H9 (cell line): ENCODE data around the gene CNOT4. TPM values are rescaled to one million over a fixed set of nuclear protein-coding genes. Genes with fewer than 3 reads are reported as not detected.

ENCODE experiments used
- DNase-seq: peaks from one replicate; pipeline ENCODE4 v3.0.0-alpha.2; 2017
- H2AFZ ChIP-seq: one replicate; pipeline ENCODE4 v1.6.1; 2013; ENCODE audit warnings: mild to moderate bottlenecking, low read length, control low read depth, moderate library complexity
- H2AK5ac ChIP-seq: 2 replicates; pipeline ENCODE4 v1.6.1; 2013; ENCODE audit warnings: low read length, control low read depth, mixed read lengths; ENCODE audit not compliant: insufficient read length
- H2BK120ac ChIP-seq: one replicate; pipeline ENCODE4 v1.6.1; 2013; ENCODE audit warnings: low read depth, mild to moderate bottlenecking, low read length, control low read depth, inconsistent platforms; ENCODE audit not compliant: poor library complexity, severe bottlenecking
- H2BK12ac ChIP-seq: 2 replicates; pipeline ENCODE4 v1.6.1; 2013; ENCODE audit warnings: low read length, control low read depth, mixed read lengths, low read depth; ENCODE audit not compliant: insufficient read length
- H2BK15ac ChIP-seq: 2 replicates; pipeline ENCODE4 v1.6.1; 2013; ENCODE audit warnings: low read depth, low read length, control low read depth
- H2BK20ac ChIP-seq: one replicate; pipeline ENCODE4 v1.6.1; 2013; ENCODE audit warnings: low read depth, mild to moderate bottlenecking, low read length, control low read depth, inconsistent platforms; ENCODE audit not compliant: poor library complexity, severe bottlenecking
- H2BK5ac ChIP-seq: 2 replicates; pipeline ENCODE4 v1.6.1; 2013; ENCODE audit warnings: low read length, control low read depth, mixed read lengths; ENCODE audit not compliant: insufficient read length
- H3K14ac ChIP-seq: 2 replicates; pipeline ENCODE4 v1.6.1; 2013; ENCODE audit warnings: low read length, control low read depth; ENCODE audit not compliant: insufficient read depth
- H3K18ac ChIP-seq: 2 replicates; pipeline ENCODE4 v1.6.1; 2013; ENCODE audit warnings: low read depth, mild to moderate bottlenecking, mixed read lengths, low read length, control low read depth; ENCODE audit not compliant: insufficient read length
- H3K23ac ChIP-seq: 2 replicates; pipeline ENCODE4 v1.6.1; 2013; ENCODE audit warnings: low read length, control low read depth, mixed read lengths, low read depth; ENCODE audit not compliant: insufficient read length
- H3K23me2 ChIP-seq: 2 replicates; pipeline ENCODE4 v1.6.1; 2013; ENCODE audit warnings: low read depth, mild to moderate bottlenecking, mixed read lengths, low read length, control low read depth; ENCODE audit not compliant: insufficient read length, poor library complexity, severe bottlenecking
- H3K27ac ChIP-seq: 2 replicates; pipeline ENCODE4 v1.5.1; 2013; ENCODE audit warnings: low read length, control low read depth, mixed read lengths, low read depth; ENCODE audit not compliant: insufficient read length
- H3K27me3 ChIP-seq: 2 replicates; pipeline ENCODE4 v1.6.1; 2013; ENCODE audit warnings: low read length, control low read depth, inconsistent platforms; ENCODE audit not compliant: insufficient read depth
- H3K4ac ChIP-seq: 2 replicates; pipeline ENCODE4 v1.6.1; 2013; ENCODE audit warnings: low read depth, mild to moderate bottlenecking, control low read depth, inconsistent platforms, low read length, moderate library complexity
- H3K4me1 ChIP-seq: 2 replicates; pipeline ENCODE4 v1.6.1; 2013; ENCODE audit warnings: low read length, control low read depth, inconsistent platforms; ENCODE audit not compliant: insufficient read depth
- H3K4me2 ChIP-seq: 2 replicates; pipeline ENCODE4 v1.6.1; 2013; ENCODE audit warnings: low read length, control low read depth, mixed read lengths; ENCODE audit not compliant: insufficient read length, insufficient read depth
- H3K56ac ChIP-seq: 2 replicates; pipeline ENCODE4 v1.6.1; 2013; ENCODE audit warnings: low read depth, mild to moderate bottlenecking, mixed read lengths, low read length, control low read depth; ENCODE audit not compliant: insufficient read length
- H3K79me1 ChIP-seq: 2 replicates; pipeline ENCODE4 v1.6.1; 2013; ENCODE audit warnings: low read depth, mild to moderate bottlenecking, moderate library complexity, low read length, control low read depth, inconsistent platforms; ENCODE audit not compliant: insufficient read depth, poor library complexity, severe bottlenecking
- H3K79me2 ChIP-seq: 2 replicates; pipeline ENCODE4 v1.6.1; 2013; ENCODE audit warnings: low read length, control low read depth, inconsistent platforms; ENCODE audit not compliant: insufficient read depth
- H3K9ac ChIP-seq: 2 replicates; pipeline ENCODE4 v1.6.1; 2013; ENCODE audit warnings: low read length, control low read depth, mixed read lengths; ENCODE audit not compliant: insufficient read length; ENCODE audit errors: extremely low read depth
- H3K9me3 ChIP-seq: one replicate; pipeline ENCODE4 v1.6.1; 2013; ENCODE audit warnings: low read depth, low read length, inconsistent platforms; ENCODE audit not compliant: control insufficient read depth
- H3T11ph ChIP-seq: one replicate; pipeline ENCODE4 v1.6.1; 2013; ENCODE audit warnings: mild to moderate bottlenecking, low read length, control low read depth, inconsistent platforms
- H4K20me1 ChIP-seq: one replicate; pipeline ENCODE4 v1.6.1; 2013; ENCODE audit not compliant: control insufficient read depth, insufficient read length, insufficient read depth
- H4K5ac ChIP-seq: 2 replicates; pipeline ENCODE4 v1.6.1; 2013; ENCODE audit warnings: low read depth, mild to moderate bottlenecking, mixed read lengths, low read length, control low read depth; ENCODE audit not compliant: insufficient read length
- H4K8ac ChIP-seq: replicated peaks from 2 replicates; pipeline ENCODE4 v1.6.1; 2013; ENCODE audit warnings: low read length, control low read depth, mixed read lengths, low read depth; ENCODE audit not compliant: insufficient read length
- H4K91ac ChIP-seq: 2 replicates; pipeline ENCODE4 v1.6.1; 2013; ENCODE audit warnings: low read depth, mild to moderate bottlenecking, moderate library complexity, mixed read lengths, low read length, control low read depth; ENCODE audit not compliant: insufficient read length
- H3K27ac Mint-ChIP-seq, 3 experiments: 2 replicates in 2 of 3; 3 replicates in 1 of 3; pipeline ENCODE4 v1.8.0; 2020 to 2021; ENCODE audit warnings: mixed read lengths in 3 of 3, mild to moderate bottlenecking in 1 of 3, moderate library complexity in 1 of 3
- H3K27me3 Mint-ChIP-seq: 2 replicates; pipeline ENCODE4 v1.8.0; 2021; ENCODE audit warnings: low read depth, mild to moderate bottlenecking, moderate library complexity, mixed read lengths
- H3K36me3 Mint-ChIP-seq, 3 experiments: 2 replicates in 2 of 3; 3 replicates in 1 of 3; pipeline ENCODE4 v1.8.0; 2020 to 2021; ENCODE audit warnings: low read depth in 3 of 3, mixed read lengths in 3 of 3; ENCODE audit not compliant: insufficient read depth in 1 of 3
- H3K4me1 Mint-ChIP-seq, 2 experiments: 2 replicates each; pipeline ENCODE4 v1.8.0; 2020; ENCODE audit warnings: mixed read lengths in 2 of 2
- H3K4me3 Mint-ChIP-seq, 2 experiments: 2 replicates in 1 of 2; 3 replicates in 1 of 2; pipeline ENCODE4 v1.8.0; 2020 to 2021; ENCODE audit warnings: mild to moderate bottlenecking in 2 of 2, mixed read lengths in 2 of 2, moderate library complexity in 1 of 2
- H3K9me3 Mint-ChIP-seq, 2 experiments: 2 replicates in 1 of 2; 3 replicates in 1 of 2; pipeline ENCODE4 v1.8.0; 2020; ENCODE audit warnings: mild to moderate bottlenecking in 2 of 2, mixed read lengths in 2 of 2, moderate library complexity in 1 of 2
- CTCF ChIP-seq: fragments of 200-600 bp; sonication (generic); conservative IDR thresholded peaks from 3 replicates; pipeline ENCODE4 v1.8.0; 2021; ENCODE audit warnings: antibody characterized with exemption, mild to moderate bottlenecking
- WGBS: extraction: QIAGEN DNeasy Blood & Tissue Kit; methylation state at CpG from one replicate; pipeline ENCODE4 v1.1.7; 2013; ENCODE audit warnings: missing lambda C conversion rate, low lambda C conversion rate, mixed read lengths; ENCODE audit not compliant: insufficient read length; ENCODE audit errors: extremely low coverage; 5-methylcytosine and 5-hydroxymethylcytosine counted together
- total RNA-seq: library from RNA; stranded (reverse); gene quantifications from 2 replicates; pipeline ENCODE4 v1.2.1, GENCODE V29; 2021

The CNOT4 gene
- total RNA-seq, 1 experiment from 2014 or later, result 27.4 TPM

DNA sequence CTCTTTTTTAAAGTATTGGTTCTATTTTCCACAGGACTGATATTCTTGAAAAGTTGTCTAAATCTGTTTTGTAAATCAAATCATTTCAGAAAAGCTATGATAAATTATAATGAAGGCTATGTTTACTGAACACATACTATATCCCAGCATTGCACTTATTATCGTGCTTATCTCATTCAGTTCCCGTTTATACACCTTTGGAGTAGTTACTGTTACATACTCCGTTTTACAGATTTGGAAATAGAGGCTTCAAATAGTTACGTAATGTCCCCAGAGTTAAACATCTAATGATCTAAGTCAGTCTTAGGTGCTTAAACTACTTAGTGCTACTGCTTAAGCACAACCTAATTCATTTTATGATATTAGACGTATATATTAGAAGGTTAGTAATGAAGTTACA lies 49.0 kb upstream of the CNOT4 start:
- H3K79me1 ChIP-seq, result no peaks in the 10 kb centered on the region
- no peak overlapping the region for H3T11ph ChIP-seq
- no peak overlapping the region for H4K8ac ChIP-seq
- DNase-seq, result no peak
- H2AK5ac ChIP-seq, result no peak overlapping the region
- no peaks in the 10 kb centered on the region for H4K20me1 ChIP-seq
- H3K27me3 ChIP-seq, result no peaks in the 10 kb centered on the region
- peaks cover 6% of the 10 kb centered on the region for H3K23me2 ChIP-seq
- H2BK15ac ChIP-seq, result no peak overlapping the region
- H3K27me3 Mint-ChIP-seq, result no peaks in the 10 kb centered on the region
- no peak overlapping the region for H3K27ac Mint-ChIP-seq
- H3K4me2 ChIP-seq, result peak overlapping the region; percentile 63
- H3K4me1 ChIP-seq, result peaks cover 3% of the 10 kb centered on the region
- H3K4me1 Mint-ChIP-seq, result peaks cover 25 to 35% of the 10 kb centered on the region in 2 experiments
- H3K9ac ChIP-seq, result peak overlapping the region; percentile 99
- H3K36me3 Mint-ChIP-seq, result peaks cover 0 to 4% (median 4%) of the 10 kb centered on the region in 3 experiments; a peak in 1 of 7 replicates
- no peak overlapping the region for H2AFZ ChIP-seq
- H2BK12ac ChIP-seq, result no peak overlapping the region
- H2BK120ac ChIP-seq, result no peak overlapping the region
- H3K9me3 Mint-ChIP-seq, result no peaks in the 10 kb centered on the region
- H3K18ac ChIP-seq, result no peak overlapping the region
- no peak overlapping the region for H4K91ac ChIP-seq
- TF ChIP-seq CTCF, result no peak
- H3K23ac ChIP-seq, result no peak overlapping the region
- H3K27ac ChIP-seq, result no peak overlapping the region
- no peak overlapping the region for H3K14ac ChIP-seq
- H2BK20ac ChIP-seq, result no peak overlapping the region
- no CpG with 5 or more reads among the region's 5 CpGs for WGBS
- H3K4me3 Mint-ChIP-seq, result no peak overlapping the region
- no peak overlapping the region for H4K5ac ChIP-seq
- H3K4ac ChIP-seq, result no peak overlapping the region
- H3K9me3 ChIP-seq, result no peaks in the 10 kb centered on the region
- H2BK5ac ChIP-seq, result no peak overlapping the region
- no peak overlapping the region for H3K56ac ChIP-seq
- H3K79me2 ChIP-seq, result peaks cover 16% of the 10 kb centered on the region; the same call in 1 of the 2 replicates
